B cell (primary cell): Measurements from ENCODE around the gene PHACTR4. TPM values are rescaled to one million over a fixed set of nuclear protein-coding genes. Genes with fewer than 3 reads are reported as not detected.

ENCODE experiments used
- ATAC-seq: fragments of 200-7000 bp; cut with Tn5 transposase; one replicate; pipeline ENCODE4 v1.10.0; 2021; ENCODE audit warnings: low read depth, mild to moderate bottlenecking, moderate number of reproducible peaks, moderate library complexity
- CTCF ChIA-PET: fragments of 350-600 bp; sonication (Branson Sonifier 250); formaldehyde crosslinking; loops from one replicate; lab custom pipeline; 2021; ENCODE audit warnings: antibody characterized with exemption, inconsistent platforms; lab: Charles Lee
- POLR2A ChIA-PET: fragments of 350-600 bp; sonication (Branson Sonifier 250); formaldehyde crosslinking; loops from one replicate; lab custom pipeline; 2021; ENCODE audit warnings: antibody characterized with exemption; lab: Charles Lee
- DNase-seq: peaks from one replicate; pipeline ENCODE4 v3.0.0; 2013
- H2AFZ ChIP-seq: 2 replicates; pipeline ENCODE4 v1.6.1; 2012; ENCODE audit warnings: mild to moderate bottlenecking, low read depth, low read length; ENCODE audit not compliant: insufficient read depth, poor library complexity, severe bottlenecking
- H3K27ac ChIP-seq, 2 donors: 1 replicate in 1 of 2; 2 replicates in 1 of 2; pipeline ENCODE4 v1.5.1; 2012 to 2013; ENCODE audit warnings: low read length in 2 of 2, mild to moderate bottlenecking in 2 of 2, moderate library complexity in 1 of 2
- H3K27me3 ChIP-seq, 4 experiments: fragments of 200-600 bp in 1 of 4; sonication (generic) in 1 of 4; replicated peaks in 1 of 4; 1 replicate in 2 of 4; 2 replicates in 2 of 4; pipeline versions ENCODE4 v1.6.1 to v1.7.0; 2013 to 2016; ENCODE audit warnings: low read length in 3 of 4, mild to moderate bottlenecking in 2 of 4, mixed read lengths in 1 of 4, moderate library complexity in 1 of 4; ENCODE audit not compliant: insufficient read depth in 4 of 4, control insufficient read depth in 3 of 4; ENCODE audit errors: control extremely low read depth in 1 of 4
- H3K36me3 ChIP-seq, 2 experiments: replicated peaks in 1 of 2; 1 replicate in 1 of 2; 2 replicates in 1 of 2; pipeline versions ENCODE4 v1.6.1 to v1.7.1; 2013; ENCODE audit warnings: low read length in 1 of 2; ENCODE audit not compliant: insufficient read depth in 2 of 2, control insufficient read depth in 1 of 2; ENCODE audit errors: control extremely low read depth in 1 of 2, extremely low read depth in 1 of 2
- H3K4me1 ChIP-seq, 2 donors: fragments of 200-600 bp in 1 of 2; sonication (generic) in 1 of 2; 1 replicate in 1 of 2; 2 replicates in 1 of 2; pipeline versions ENCODE4 v1.5.1 to v1.6.1; 2013 to 2017; ENCODE audit warnings: low read length in 2 of 2; ENCODE audit not compliant: control insufficient read depth in 2 of 2, insufficient read depth in 2 of 2
- H3K4me2 ChIP-seq: replicated peaks from 2 replicates; pipeline ENCODE3; 2012; ENCODE audit warnings: mild to moderate bottlenecking, low read depth, low read length; ENCODE audit not compliant: poor library complexity, severe bottlenecking
- H3K4me3 ChIP-seq, 5 experiments: fragments of 200-600 bp in 1 of 5; sonication (generic) in 1 of 5; 1 replicate in 3 of 5; 2 replicates in 2 of 5; pipeline versions ENCODE4 v1.5.1 to v1.7.0; 2011 to 2016; ENCODE audit warnings: low read length in 4 of 5, mild to moderate bottlenecking in 4 of 5, low read depth in 2 of 5, control low read depth in 1 of 5, moderate library complexity in 1 of 5; ENCODE audit not compliant: insufficient read depth in 1 of 5; ENCODE audit errors: control extremely low read depth in 1 of 5, extremely low read depth in 1 of 5
- H3K79me2 ChIP-seq: fragments of 200-600 bp; sonication (generic); one replicate; pipeline ENCODE4 v1.6.0; 2016; ENCODE audit warnings: low read length; ENCODE audit not compliant: control insufficient read depth, insufficient read depth
- H3K9ac ChIP-seq: fragments of 200-600 bp; sonication (generic); 2 replicates; pipeline ENCODE4 v1.6.1; 2017; ENCODE audit warnings: mild to moderate bottlenecking, low read length, moderate library complexity
- H3K9me3 ChIP-seq, 3 donors: one replicate each; pipeline versions ENCODE4 v1.6.1 to v1.7.1; 2013; ENCODE audit warnings: low read length in 2 of 3; ENCODE audit not compliant: control insufficient read depth in 2 of 3, insufficient read depth in 1 of 3; ENCODE audit errors: control extremely low read depth in 1 of 3
- H4K20me1 ChIP-seq: 2 replicates; pipeline ENCODE4 v1.6.0; 2012; ENCODE audit warnings: mild to moderate bottlenecking, low read length; ENCODE audit not compliant: insufficient read depth, control insufficient read depth, poor library complexity, severe bottlenecking
- H3K27ac Mint-ChIP-seq: one replicate; pipeline ENCODE4 v1.8.0; 2021; ENCODE audit warnings: mixed read lengths
- H3K27me3 Mint-ChIP-seq: one replicate; pipeline ENCODE4 v1.8.0; 2021; ENCODE audit warnings: mixed read lengths
- H3K4me1 Mint-ChIP-seq: one replicate; pipeline ENCODE4 v1.8.0; 2021; ENCODE audit warnings: mixed read lengths
- H3K4me3 Mint-ChIP-seq: one replicate; pipeline ENCODE4 v1.8.0; 2021; ENCODE audit warnings: mixed read lengths
- H3K9me3 Mint-ChIP-seq: one replicate; pipeline ENCODE4 v1.8.0; 2022; ENCODE audit warnings: mixed read lengths; ENCODE audit not compliant: insufficient read depth
- CTCF ChIP-seq: fragments of 200-600 bp; IDR thresholded peaks from one replicate; pipeline ENCODE4 v1.8.0; 2022; ENCODE audit warnings: antibody characterized with exemption, mild to moderate bottlenecking
- EZH2 ChIP-seq: IDR thresholded peaks from 2 replicates; pipeline ENCODE4 v1.6.1; 2012; ENCODE audit warnings: borderline replicate concordance, low read depth, mild to moderate bottlenecking, moderate library complexity, low read length; ENCODE audit not compliant: insufficient read depth, poor library complexity, severe bottlenecking
- WGBS: methylation state at CpG from one replicate; pipeline ENCODE4 v1.1.5; 2013; ENCODE audit warnings: missing lambda C conversion rate; ENCODE audit not compliant: insufficient coverage; 5-methylcytosine and 5-hydroxymethylcytosine counted together
- intact Hi-C: fragments of 100-400 bp; cut with micrococcal nuclease; formaldehyde crosslinking; loops from one replicate; pipeline ENCODE4 v1.10.0; 2022
- polyA plus RNA-seq: library from polyadenylated mRNA; depleted of rRNA; stranded (reverse); fragments of >200 nt; gene quantifications from 2 replicates; pipeline ENCODE4 v1.2.3, GENCODE V29; 2012
- total RNA-seq, 2 donors: library from RNA; stranded (reverse); fragments of 120-200 nt in 1 of 2; gene quantifications; 1 replicate in 1 of 2; 2 replicates in 1 of 2; pipeline versions ENCODE4 v1.2.3 to v1.2.4, GENCODE V29; 2013 to 2022

Gene PHACTR4
- total and polyA plus RNA-seq, 2 donors (not counting 1 experiment from before 2014, with no cell fraction given), result 9.8 to 41.6 TPM

GRCh38 chr1:28480308-28480707 is 110.8 kb downstream of the PHACTR4 start:
- intact Hi-C loops, result no loop called here
- H3K4me3 Mint-ChIP-seq, result no peak overlapping the region
- no peaks in the 10 kb centered on the region for H4K20me1 ChIP-seq
- H2AFZ ChIP-seq, result no peak overlapping the region
- no peak for ATAC-seq
- CTCF ChIA-PET, result no interaction called here
- H3K27ac Mint-ChIP-seq, result no peak overlapping the region
- no peaks in the 10 kb centered on the region for H3K4me1 Mint-ChIP-seq
- no peaks in the 10 kb centered on the region for H3K9me3 ChIP-seq
- H3K9ac ChIP-seq, result no peak overlapping the region
- WGBS, result 100% methylated on average over 4 of the region's 5 CpGs
- TF ChIP-seq CTCF (no peak), EZH2 (no peak)
- H3K27me3 ChIP-seq, result no peaks in the 10 kb centered on the region
- peaks cover 5 to 51% of the 10 kb centered on the region in 2 experiments for H3K36me3 ChIP-seq
- no peaks in the 10 kb centered on the region for H3K79me2 ChIP-seq
- H3K4me3 ChIP-seq, result no peak overlapping the region
- no peaks in the 10 kb centered on the region for H3K4me1 ChIP-seq
- H3K9me3 Mint-ChIP-seq, result no peaks in the 10 kb centered on the region
- POLR2A ChIA-PET, result no interaction called here
- no peak overlapping the region for H3K27ac ChIP-seq
- H3K4me2 ChIP-seq, result no peak overlapping the region
- DNase-seq, result no peak
- H3K27me3 Mint-ChIP-seq, result no peaks in the 10 kb centered on the region

- H3K36me3 ChIP-seq, result peaks cover 5 to 54% of the 10 kb centered on the region in 2 experiments
- H3K9me3 Mint-ChIP-seq, result no peaks in the 10 kb centered on the region
Measured at GRCh38 chr1:28482138-28482537, 112.6 kb downstream of the PHACTR4 start.

More at GRCh38 chr1:28482138-28482537, 112.6 kb downstream of the PHACTR4 start:
- H3K27me3 ChIP-seq, result no peaks in the 10 kb centered on the region
- intact Hi-C loops, result no loop called here
- H3K4me1 ChIP-seq, result no peaks in the 10 kb centered on the region
- Mint-ChIP-seq H3K27ac (no peak overlapping the region), H3K27me3 (no peaks in the 10 kb centered on the region), H3K4me3 (no peak overlapping the region), H3K4me1 (no peaks in the 10 kb centered on the region)
- H3K9ac ChIP-seq, result no peak overlapping the region
- ATAC-seq (no peak), DNase-seq (no peak)
- no peak overlapping the region for H3K27ac ChIP-seq
- WGBS, result 100% methylated on average over 2 of the region's 3 CpGs
- H3K4me3 ChIP-seq, result no peak overlapping the region
- no peak overlapping the region for H3K4me2 ChIP-seq
- no peak overlapping the region for H2AFZ ChIP-seq
- no peaks in the 10 kb centered on the region for H3K9me3 ChIP-seq
- H3K79me2 ChIP-seq, result no peaks in the 10 kb centered on the region
- no peaks in the 10 kb centered on the region for H4K20me1 ChIP-seq
- POLR2A ChIA-PET, result no interaction called here
- CTCF ChIA-PET, result no interaction called here
- TF ChIP-seq CTCF, result no peak
- TF ChIP-seq EZH2, result no peak
